ENCODE measurements around the gene RASEF.

Gene RASEF

GRCh38 chr9:83041771-83042170 is 21.2 kb downstream of the RASEF start:
- H3K9ac ChIP-seq = no peak overlapping the region
- H3K27me3 ChIP-seq (ENCODE audit: insufficient read depth, low read depth) = no peaks in the 10 kb centered on the region
- no peaks in the 10 kb centered on the region for H3K36me3 ChIP-seq (ENCODE audit: insufficient read depth)
- H3K79me2 ChIP-seq (ENCODE audit: insufficient read depth, low read depth) = no peaks in the 10 kb centered on the region
- no peak overlapping the region for H2AFZ ChIP-seq (ENCODE audit: low read depth)
- H3K4me3 ChIP-seq (IDR thresholded peaks at IDR 0.05; ENCODE audit: insufficient read depth, low read depth, low read length) = no peak overlapping the region
- no peaks in the 10 kb centered on the region for H4K20me1 ChIP-seq (ENCODE audit: insufficient read depth)
- H3K27ac ChIP-seq = peak overlapping the region; percentile 60; the same call in 1 of the 2 replicates
- H3K4me1 ChIP-seq (ENCODE audit: low read depth, poor library complexity, severe bottlenecking) = peaks cover 56% of the 10 kb centered on the region
- no peak for TF ChIP-seq CTCF (conservative IDR thresholded peaks at IDR 0.05; ENCODE audit: low read depth, low read length)
- H3K4me2 ChIP-seq = peak overlapping the region; percentile 33

- no peak overlapping the region for H2AFZ ChIP-seq (ENCODE audit: low read depth)
- H3K79me2 ChIP-seq (ENCODE audit: insufficient read depth, low read depth) = no peaks in the 10 kb centered on the region
- no peaks in the 10 kb centered on the region for H4K20me1 ChIP-seq (ENCODE audit: insufficient read depth)
- no peaks in the 10 kb centered on the region for H3K27me3 ChIP-seq (ENCODE audit: insufficient read depth, low read depth)
- no peak overlapping the region for H3K27ac ChIP-seq
- no peaks in the 10 kb centered on the region for H3K36me3 ChIP-seq (ENCODE audit: insufficient read depth)
- H3K4me3 ChIP-seq (IDR thresholded peaks at IDR 0.05; ENCODE audit: insufficient read depth, low read depth, low read length) = no peak overlapping the region
- H3K4me1 ChIP-seq (ENCODE audit: low read depth, poor library complexity, severe bottlenecking) = peaks cover 35% of the 10 kb centered on the region
- TF ChIP-seq CTCF (conservative IDR thresholded peaks at IDR 0.05; ENCODE audit: low read depth, low read length) = no peak
- H3K9ac ChIP-seq = no peak overlapping the region
- no peak overlapping the region for H3K4me2 ChIP-seq
Measured at GRCh38 chr9:83039303-83039702, 23.6 kb downstream of the RASEF start.

- H3K4me2 ChIP-seq = no peak overlapping the region
- no peak overlapping the region for H2AFZ ChIP-seq (ENCODE audit: low read depth)
- TF ChIP-seq CTCF (conservative IDR thresholded peaks at IDR 0.05; ENCODE audit: low read depth, low read length) = no peak
- no peaks in the 10 kb centered on the region for H3K79me2 ChIP-seq (ENCODE audit: insufficient read depth, low read depth)
- no peaks in the 10 kb centered on the region for H3K27me3 ChIP-seq (ENCODE audit: insufficient read depth, low read depth)
- peaks cover 4% of the 10 kb centered on the region for H3K4me1 ChIP-seq (ENCODE audit: low read depth, poor library complexity, severe bottlenecking)
- no peak overlapping the region for H3K27ac ChIP-seq
- H3K9ac ChIP-seq = no peak overlapping the region
- H4K20me1 ChIP-seq (ENCODE audit: insufficient read depth) = no peaks in the 10 kb centered on the region
- H3K36me3 ChIP-seq (ENCODE audit: insufficient read depth) = no peaks in the 10 kb centered on the region
- no peak overlapping the region for H3K4me3 ChIP-seq (IDR thresholded peaks at IDR 0.05; ENCODE audit: insufficient read depth, low read depth, low read length)
Measured at GRCh38 chr9:83036043-83036442, 26.9 kb downstream of the RASEF start.

GRCh38 chr9:83035143-83035542 is 27.8 kb downstream of the RASEF start:
- H3K27ac ChIP-seq = no peak overlapping the region
- no peak overlapping the region for H3K4me2 ChIP-seq
- no peaks in the 10 kb centered on the region for H3K79me2 ChIP-seq (ENCODE audit: insufficient read depth, low read depth)
- H3K9ac ChIP-seq = no peak overlapping the region
- no peak overlapping the region for H3K4me3 ChIP-seq (IDR thresholded peaks at IDR 0.05; ENCODE audit: insufficient read depth, low read depth, low read length)
- TF ChIP-seq CTCF (conservative IDR thresholded peaks at IDR 0.05; ENCODE audit: low read depth, low read length) = no peak
- no peaks in the 10 kb centered on the region for H3K36me3 ChIP-seq (ENCODE audit: insufficient read depth)
- H2AFZ ChIP-seq (ENCODE audit: low read depth) = no peak overlapping the region
- no peaks in the 10 kb centered on the region for H4K20me1 ChIP-seq (ENCODE audit: insufficient read depth)
- no peaks in the 10 kb centered on the region for H3K4me1 ChIP-seq (ENCODE audit: low read depth, poor library complexity, severe bottlenecking)
- no peaks in the 10 kb centered on the region for H3K27me3 ChIP-seq (ENCODE audit: insufficient read depth, low read depth)
